SK-MEL-5 (cell line): ENCODE data around the gene CDC42SE2. TPM values are rescaled to one million over a fixed set of nuclear protein-coding genes. Genes with fewer than 3 reads are reported as not detected.

Experiments
- DNase-seq: peaks from one replicate; pipeline ENCODE4 v3.0.0-alpha.2; 2016; ENCODE audit warnings: low read depth, low spot score
- in situ Hi-C: cut with HindIII; loops from 2 replicates; pipeline ENCODE4 v1.10.0; 2016; ENCODE audit warnings: low sequenced_read_pairs, high pct_unique_total_duplicates, low pct_unique_long_range_greater_than_20kb
- small RNA-seq, 2 experiments: library from RNA; depleted of rRNA; stranded (forward); fragments of <200 nt; gene quantifications; one replicate each; pipeline ENCODE3, GENCODE V24; 2014
- total RNA-seq: library from RNA; depleted of rRNA; stranded (reverse); fragments of >200 nt; shearing (Covaris generic); gene quantifications from 2 replicates; pipeline ENCODE4 v1.2.3, GENCODE V29; 2014; rRNA removed

CDC42SE2 gene
- total RNA-seq, 1 experiment from 2014 or later, result 25.2 TPM

DNA sequence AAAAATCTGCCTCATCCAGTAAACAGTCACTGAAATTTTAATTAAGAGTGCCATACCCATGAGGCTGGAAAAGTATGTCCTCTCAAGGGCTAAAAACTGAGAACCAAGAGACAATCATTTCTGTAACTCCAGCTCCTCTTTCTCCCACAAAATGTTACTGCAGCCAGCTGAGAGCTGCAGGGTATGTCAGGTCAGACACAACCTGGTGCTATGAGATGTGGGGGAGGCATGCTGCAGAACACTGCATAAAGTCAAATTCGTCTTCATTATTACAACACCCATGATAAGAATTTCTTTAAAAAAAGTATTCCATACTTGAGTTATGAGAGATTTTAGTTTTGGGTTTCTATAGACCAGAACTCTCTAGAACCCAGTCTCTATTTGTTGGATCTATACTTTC, 162.2 kb downstream of the CDC42SE2 start:
- no peak for DNase-seq
- in situ Hi-C loops, result no loop called here

DNA sequence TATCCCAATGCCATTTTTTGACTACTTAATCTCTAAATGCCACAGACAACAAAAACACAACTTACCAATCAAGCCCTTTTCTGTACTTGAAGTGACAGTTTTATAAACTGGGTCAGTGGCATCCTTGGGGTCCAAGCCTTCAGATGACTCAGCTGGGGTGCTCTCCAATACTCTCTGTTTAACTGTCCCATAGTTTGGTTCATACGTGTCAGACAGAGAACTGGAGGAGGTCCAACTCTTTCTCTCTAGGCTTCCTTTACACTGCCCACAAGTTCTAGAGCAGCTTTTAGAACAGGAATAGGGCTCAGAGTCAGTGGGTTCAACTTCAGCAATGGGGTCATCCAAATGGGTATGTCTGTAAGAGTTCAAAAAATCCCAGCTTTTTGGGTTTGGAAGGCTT, 166.9 kb downstream of the CDC42SE2 start:
- in situ Hi-C loops, result no loop called here

DNA sequence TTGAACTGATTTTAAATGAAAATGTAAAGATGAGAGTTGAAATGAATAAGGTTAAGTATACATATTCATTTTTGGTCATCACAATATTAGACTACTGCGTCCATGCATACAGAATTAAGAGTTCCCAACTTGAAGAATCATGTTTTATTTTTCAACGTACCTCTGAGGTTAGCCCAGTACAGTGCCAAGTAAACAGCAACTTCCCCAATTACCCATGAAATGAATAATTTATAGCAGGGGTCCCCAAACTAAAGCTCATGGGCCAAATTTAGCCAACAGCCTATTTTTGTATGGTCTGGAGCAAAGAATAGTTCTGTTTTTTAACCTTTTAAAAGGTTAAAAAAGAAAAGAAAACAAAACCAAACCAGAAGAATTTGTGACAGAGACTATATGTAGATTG, 167.9 kb downstream of the CDC42SE2 start:
- DNase-seq, result no peak
- in situ Hi-C loops, result no loop called here

More for the DNA sequence above, 166.9 kb downstream of the CDC42SE2 start:
- DNase-seq, result no peak

DNA sequence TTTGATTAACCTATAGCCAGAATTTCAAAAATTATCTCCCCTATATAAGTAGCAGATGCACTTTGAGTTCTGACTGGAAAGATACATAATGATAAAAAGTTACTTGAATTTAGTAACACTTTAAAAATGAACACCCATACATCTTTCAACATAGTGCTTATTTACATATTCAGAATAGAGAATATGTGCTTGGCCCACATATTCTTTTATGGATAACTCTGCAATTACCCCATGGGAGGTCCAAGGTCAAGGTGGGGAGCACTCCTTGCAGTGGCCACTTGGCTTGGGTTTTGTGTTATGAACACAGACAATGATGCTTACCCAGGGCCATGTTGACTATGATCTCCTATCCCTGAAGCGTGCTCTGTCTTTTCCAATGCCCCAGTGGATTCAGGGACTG, 169.3 kb downstream of the CDC42SE2 start:
- in situ Hi-C loops, result no loop called here
- DNase-seq, result no peak

DNA sequence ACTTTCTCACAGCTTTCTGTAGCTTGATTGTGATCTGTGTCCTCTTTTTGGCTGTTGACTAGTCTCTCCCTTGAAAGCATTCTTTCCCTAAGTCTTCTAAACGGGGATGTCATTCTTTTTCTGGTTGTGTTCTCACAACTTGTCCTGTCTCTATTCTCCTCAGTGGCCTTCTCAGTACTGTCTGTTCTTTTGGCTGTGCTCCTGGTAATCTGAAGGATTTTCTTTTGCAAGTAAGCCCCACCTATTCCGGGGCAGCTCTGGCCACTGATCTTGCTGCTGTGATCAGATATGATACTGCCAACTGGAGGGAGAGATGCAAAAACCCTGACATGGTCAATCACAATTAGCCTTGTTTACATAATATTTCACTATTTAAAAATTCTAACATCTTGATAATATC, 172.2 kb downstream of the CDC42SE2 start:
- no peak for DNase-seq
- in situ Hi-C loops, result no loop called here

DNA sequence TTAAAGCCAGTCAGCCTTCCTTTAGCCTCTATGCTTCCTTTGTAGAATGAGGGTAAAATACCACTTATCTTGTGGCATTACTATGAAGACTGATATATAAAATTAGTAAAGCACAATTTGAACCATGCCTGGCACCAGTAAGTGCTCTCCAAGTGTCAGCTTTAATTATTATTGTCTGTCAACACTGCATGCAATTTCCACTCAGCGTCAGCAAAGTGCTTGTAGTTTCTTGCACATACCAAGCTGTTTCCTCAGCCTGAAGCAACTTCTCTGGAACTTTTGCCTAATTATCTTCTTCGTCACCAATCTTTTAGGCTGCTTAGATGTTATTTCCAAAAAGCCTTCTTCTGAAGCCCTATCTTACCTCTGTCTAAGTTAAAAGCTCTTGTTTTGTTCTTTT, 177.3 kb downstream of the CDC42SE2 start:
- in situ Hi-C loops, result no loop called here

More for the DNA sequence above, 177.3 kb downstream of the CDC42SE2 start:
- DNase-seq, result no peak

Small RNAs within 50 kb of the gene (small RNA-seq; reads per million reads assigned to genes)
- gene AC004777.1 (0 reads per million in 2 experiments), gene RF02271 (0 reads per million in 2 experiments)

Other genes starting within 250 kb of the CDC42SE2 start
- gene HINT1, start 98.8 kb upstream of the CDC42SE2 start, total RNA-seq, result 188 and 229 TPM in 2 replicates
- gene LYRM7, start 93.1 kb upstream of the CDC42SE2 start, total RNA-seq, result 7.5 and 9.0 TPM in 2 replicates